Measurements from ENCODE around the gene WBP1L. TPM values are rescaled to one million over a fixed set of nuclear protein-coding genes. Genes with fewer than 3 reads are reported as not detected.
"Not testable (repeated sequence)": the region's sequence is repeated elsewhere in the genome, so short reads cannot be mapped to it uniquely, and the experiment has no call there.

Gene WBP1L
- total RNA-seq, 4 donors from 2014 or later, result 89.4 to 191 (median 158) TPM

DNA sequence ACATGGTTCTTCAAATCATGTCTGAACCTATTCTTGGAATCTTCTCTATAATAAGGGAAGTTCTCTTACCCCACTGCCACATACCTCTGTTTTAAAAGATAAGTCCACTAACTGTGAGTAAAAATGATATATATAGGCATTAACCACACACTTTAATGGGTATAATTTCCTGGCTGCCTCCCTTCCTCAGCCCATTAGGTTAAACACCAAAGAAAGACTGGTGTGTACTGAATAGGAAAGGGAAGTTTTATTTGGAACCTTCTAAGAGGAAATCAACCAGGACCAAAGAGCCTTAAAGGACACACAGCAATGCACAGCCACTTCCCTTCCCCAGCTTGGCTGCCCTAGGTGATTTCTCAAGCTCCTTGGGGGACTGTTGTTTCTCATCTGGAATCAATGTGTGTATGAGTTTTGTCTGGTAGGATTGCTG, 5.0 kb upstream of the WBP1L start:
- no peak for TF ChIP-seq POLR2A (IDR thresholded peaks at IDR 0.05)
- peak in 1 of 2 donors; percentile 43 for TF ChIP-seq EP300 (IDR thresholded peaks at IDR 0.05)
- TF ChIP-seq, protein P1, sequence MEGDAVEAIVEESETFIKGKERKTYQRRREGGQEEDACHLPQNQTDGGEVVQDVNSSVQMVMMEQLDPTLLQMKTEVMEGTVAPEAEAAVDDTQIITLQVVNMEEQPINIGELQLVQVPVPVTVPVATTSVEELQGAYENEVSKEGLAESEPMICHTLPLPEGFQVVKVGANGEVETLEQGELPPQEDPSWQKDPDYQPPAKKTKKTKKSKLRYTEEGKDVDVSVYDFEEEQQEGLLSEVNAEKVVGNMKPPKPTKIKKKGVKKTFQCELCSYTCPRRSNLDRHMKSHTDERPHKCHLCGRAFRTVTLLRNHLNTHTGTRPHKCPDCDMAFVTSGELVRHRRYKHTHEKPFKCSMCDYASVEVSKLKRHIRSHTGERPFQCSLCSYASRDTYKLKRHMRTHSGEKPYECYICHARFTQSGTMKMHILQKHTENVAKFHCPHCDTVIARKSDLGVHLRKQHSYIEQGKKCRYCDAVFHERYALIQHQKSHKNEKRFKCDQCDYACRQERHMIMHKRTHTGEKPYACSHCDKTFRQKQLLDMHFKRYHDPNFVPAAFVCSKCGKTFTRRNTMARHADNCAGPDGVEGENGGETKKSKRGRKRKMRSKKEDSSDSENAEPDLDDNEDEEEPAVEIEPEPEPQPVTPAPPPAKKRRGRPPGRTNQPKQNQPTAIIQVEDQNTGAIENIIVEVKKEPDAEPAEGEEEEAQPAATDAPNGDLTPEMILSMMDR (IDR thresholded peaks at IDR 0.05), result no peak
- Histone ChIP-seq H3K27me3 (no peaks in the 10 kb centered on the region), H3K4me1 (peaks cover 0 to 29% (median 6%) of the 10 kb centered on the region in 4 donors), H3K36me3 (peaks cover 0 to 34% (median 0%) of the 10 kb centered on the region in 3 donors), H3K27ac (peak overlapping the region in 2 of 4 donors; percentile 41 to 59), H3K4me3 (no peak overlapping the region), H3K9me3 (no peaks in the 10 kb centered on the region)
- DNase-seq (ENCODE audit: low spot score in 2 of 2), result no peak

DNA sequence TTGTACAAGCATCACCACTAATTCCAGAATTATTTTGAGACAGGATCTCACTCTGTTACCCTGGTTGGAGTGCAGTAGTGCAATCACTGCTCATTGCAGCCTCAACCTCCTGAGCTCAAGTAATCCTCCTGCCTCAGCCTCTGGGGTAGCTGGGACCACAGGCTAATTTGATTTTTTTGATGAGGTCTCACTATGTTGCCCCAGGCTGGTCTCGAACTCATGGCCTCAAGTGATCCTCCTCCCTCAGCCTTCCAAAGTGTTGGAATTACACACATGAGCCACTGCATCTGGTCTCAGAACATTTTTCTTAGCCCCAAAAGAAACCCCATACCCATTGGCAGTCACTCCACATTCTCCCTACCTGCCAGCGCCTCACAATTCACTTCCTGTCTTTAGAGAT, 3.5 kb upstream of the WBP1L start:
- no peak overlapping the region for H3K27ac ChIP-seq
- TF ChIP-seq, protein P1 (IDR thresholded peaks at IDR 0.05), result no peak
- TF ChIP-seq POLR2A (IDR thresholded peaks at IDR 0.05) (no peak), EP300 (IDR thresholded peaks at IDR 0.05) (no peak)
- no peaks in the 10 kb centered on the region for H3K27me3 ChIP-seq
- no peak for DNase-seq (ENCODE audit: low spot score in 2 of 2)
- H3K4me3 ChIP-seq, result no peak overlapping the region
- peaks cover 0 to 32% (median 6%) of the 10 kb centered on the region in 4 donors for H3K4me1 ChIP-seq
- H3K9me3 ChIP-seq, result no peaks in the 10 kb centered on the region
- 80 to 82% methylated on average over 2 of the region's 2 CpGs for WGBS, 2 donors
- peaks cover 0 to 26% (median 0%) of the 10 kb centered on the region in 3 donors for H3K36me3 ChIP-seq

DNA sequence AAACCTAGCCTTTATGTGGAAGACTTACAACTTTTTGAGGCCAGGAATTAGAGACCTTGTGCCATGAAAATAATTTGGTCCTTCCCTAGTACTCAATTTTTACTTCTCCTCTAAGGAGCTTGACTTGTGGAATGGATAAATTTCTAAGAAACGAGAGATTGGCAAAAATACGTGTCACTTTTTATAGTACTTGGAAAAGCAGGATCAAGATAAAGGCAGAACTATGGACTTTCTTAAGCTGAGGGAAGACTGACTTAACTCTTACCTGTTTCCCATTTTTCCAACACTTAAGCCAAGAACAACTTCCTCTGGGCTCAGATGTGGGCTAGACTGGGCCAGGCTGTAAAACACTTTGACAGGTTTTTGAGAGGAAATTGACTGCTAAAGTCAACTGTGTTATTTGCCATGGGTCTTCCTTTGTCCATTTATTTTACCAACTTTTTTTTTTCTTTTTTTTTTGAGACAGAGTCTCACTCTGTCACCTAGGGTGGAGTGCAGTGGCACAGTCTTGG, 2.0 kb upstream of the WBP1L start:
- TF ChIP-seq, protein P1 (IDR thresholded peaks at IDR 0.05), result no peak
- TF ChIP-seq EP300 (IDR thresholded peaks at IDR 0.05) (no peak), POLR2A (IDR thresholded peaks at IDR 0.05) (no peak)
- peaks cover 0 to 36% (median 12%) of the 10 kb centered on the region in 4 donors for H3K4me1 ChIP-seq
- 66 to 80% methylated on average over 2 of the region's 2 CpGs for WGBS, 2 donors
- H3K9me3 ChIP-seq, result no peaks in the 10 kb centered on the region
- no peak overlapping the region for H3K27ac ChIP-seq
- H3K4me3 ChIP-seq, result no peak overlapping the region
- no peaks in the 10 kb centered on the region for H3K27me3 ChIP-seq
- H3K36me3 ChIP-seq, result peaks cover 0 to 14% (median 0%) of the 10 kb centered on the region in 3 donors
- DNase-seq (ENCODE audit: low spot score in 2 of 2), result no peak

DNA sequence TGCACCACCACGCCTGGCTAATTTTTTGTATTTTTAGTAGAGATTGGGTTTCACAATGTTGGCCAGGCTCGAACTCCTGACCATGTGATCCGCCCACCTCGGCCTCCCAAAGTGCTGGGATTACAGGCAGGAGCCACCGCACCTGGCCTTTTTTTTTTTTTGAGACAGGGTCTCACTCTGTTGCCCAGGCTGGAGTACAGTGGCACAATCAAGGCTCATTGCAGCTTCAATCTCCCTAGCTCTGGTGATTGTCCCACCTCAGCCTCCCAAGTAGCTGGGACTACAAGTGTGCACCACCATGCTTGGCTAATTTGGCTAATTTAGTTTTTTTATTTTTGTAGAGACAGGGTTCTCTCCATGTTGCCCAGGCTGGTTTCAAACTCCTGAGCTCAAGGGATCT, 1.4 kb upstream of the WBP1L start:
- not testable (repeated sequence) for H3K36me3 ChIP-seq; H3K4me3 ChIP-seq; H3K27me3 ChIP-seq; H3K9me3 ChIP-seq; DNase-seq (ENCODE audit: low spot score in 2 of 2); H3K27ac ChIP-seq
- peaks cover 0 to 39% (median 12%) of the 10 kb centered on the region in 4 donors for H3K4me1 ChIP-seq
- 86 to 87% methylated on average over 5 of the region's 5 CpGs for WGBS, 2 donors

DNA sequence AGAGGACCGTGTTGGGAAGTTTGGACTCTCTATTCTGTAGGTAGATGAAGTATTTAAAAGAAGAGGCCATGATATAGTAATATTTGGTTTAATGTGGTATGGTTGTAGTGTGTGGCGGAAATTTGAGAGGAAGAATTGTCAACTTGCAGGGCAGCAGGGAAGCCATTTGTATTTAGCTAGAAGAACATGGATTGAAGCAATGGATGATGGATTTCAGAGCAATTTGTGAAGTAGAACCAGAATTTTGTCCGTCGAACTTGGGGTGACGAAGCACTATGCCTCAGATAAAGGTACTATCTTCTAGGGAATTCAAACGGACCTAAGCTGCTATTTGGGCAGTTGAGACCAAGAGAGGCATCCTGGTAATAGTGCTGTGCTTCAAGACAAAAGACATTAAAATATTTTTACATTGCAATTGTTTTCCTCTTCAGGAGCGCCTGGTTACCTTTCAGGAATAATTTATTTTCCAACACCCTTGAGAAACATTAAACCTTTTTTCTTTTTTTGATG, 615 bp upstream of the WBP1L start:
- Histone ChIP-seq H3K36me3 (peaks cover 0 to under 1% (median 0%) of the 10 kb centered on the region in 3 donors), H3K27me3 (no peaks in the 10 kb centered on the region), H3K9me3 (no peaks in the 10 kb centered on the region), H3K4me1 (peaks cover 0 to 41% (median 12%) of the 10 kb centered on the region in 4 donors), H3K4me3 (peak overlapping the region in 3 of 4 donors; percentile 38 to 99 (median 90)), H3K27ac (peak overlapping the region in 1 of 4 donors; percentile 98)
- no peak for DNase-seq (ENCODE audit: low spot score in 2 of 2)
- TF ChIP-seq EP300 (IDR thresholded peaks at IDR 0.05) (no peak), POLR2A (IDR thresholded peaks at IDR 0.05) (no peak)
- TF ChIP-seq, protein P1 (IDR thresholded peaks at IDR 0.05), result no peak
- 30 to 34% methylated on average over 7 of the region's 7 CpGs for WGBS, 2 donors

Measured in tibial nerve (tissue), 4 donors.